MM.1S (cell line): ENCODE data around the gene MRPS23.

Source experiments
- DNase-seq: peaks from one replicate; pipeline ENCODE4 v3.0.0-alpha.2; 2015
- H2AFZ ChIP-seq: fragments of 300-600 bp; sonication (generic); 2 replicates; pipeline ENCODE4 v1.6.0; 2016; ENCODE audit warnings: antibody characterized with exemption, low read length
- H3F3A ChIP-seq: fragments of 300-600 bp; sonication (generic); 2 replicates; pipeline ENCODE4 v1.6.1; 2016; ENCODE audit warnings: mild to moderate bottlenecking, antibody characterized with exemption, low read length, moderate library complexity, mixed read lengths; ENCODE audit not compliant: insufficient read depth
- H3K27ac ChIP-seq: fragments of 300-600 bp; sonication (generic); 2 replicates; pipeline ENCODE4 v1.5.1; 2016; ENCODE audit warnings: mild to moderate bottlenecking, low read length
- H3K27me3 ChIP-seq: fragments of 300-600 bp; sonication (generic); replicated peaks from 2 replicates; pipeline ENCODE4 v1.6.0; 2016; ENCODE audit warnings: low read length; ENCODE audit not compliant: insufficient read depth
- H3K36me3 ChIP-seq: fragments of 300-600 bp; sonication (generic); replicated peaks from 2 replicates; pipeline ENCODE4 v1.6.1; 2016; ENCODE audit warnings: mild to moderate bottlenecking, low read length, mixed read lengths; ENCODE audit not compliant: insufficient read depth
- H3K4me1 ChIP-seq: fragments of 300-600 bp; sonication (generic); 2 replicates; pipeline ENCODE4 v1.6.1; 2016; ENCODE audit warnings: low read length, mixed read lengths
- H3K4me2 ChIP-seq: fragments of 300-600 bp; sonication (generic); 2 replicates; pipeline ENCODE4 v1.6.0; 2016; ENCODE audit warnings: low read depth, low read length
- H3K4me3 ChIP-seq: fragments of 300-600 bp; sonication (generic); 2 replicates; pipeline ENCODE4 v1.5.1; 2016; ENCODE audit warnings: low read length, mixed read lengths
- H3K79me2 ChIP-seq: fragments of 300-600 bp; sonication (generic); 2 replicates; pipeline ENCODE4 v1.6.1; 2016; ENCODE audit warnings: mixed run types, low read length, mixed read lengths
- H3K9ac ChIP-seq: fragments of 300-600 bp; sonication (generic); 2 replicates; pipeline ENCODE4 v1.6.1; 2016; ENCODE audit warnings: low read length, mixed read lengths
- H3K9me2 ChIP-seq: fragments of 300-600 bp; sonication (generic); replicated peaks from 2 replicates; pipeline ENCODE4 v1.6.1; 2016; ENCODE audit warnings: mild to moderate bottlenecking, low read length, mixed read lengths; ENCODE audit not compliant: insufficient read depth
- H3K9me3 ChIP-seq: fragments of 300-600 bp; sonication (generic); replicated peaks from 2 replicates; pipeline ENCODE4 v1.6.1; 2016; ENCODE audit warnings: mild to moderate bottlenecking, low read length, mixed read lengths; ENCODE audit not compliant: insufficient read depth
- H4K20me1 ChIP-seq: fragments of 300-600 bp; sonication (generic); 2 replicates; pipeline ENCODE4 v1.6.1; 2016; ENCODE audit warnings: mild to moderate bottlenecking, low read length, moderate library complexity, mixed read lengths; ENCODE audit not compliant: insufficient read depth
- CTCF ChIP-seq: fragments of 300-600 bp; sonication (generic); IDR thresholded peaks from 2 replicates; pipeline ENCODE4 v1.5.1; 2016; ENCODE audit warnings: antibody characterized with exemption, low read length, mixed read lengths
- EZH2 ChIP-seq: fragments of 300-600 bp; sonication (generic); optimal IDR thresholded peaks from 2 replicates; pipeline ENCODE3; 2017; ENCODE audit warnings: low read depth, mild to moderate bottlenecking, antibody characterized with exemption, low read length, mixed read lengths
- EZH2phosphoT487 ChIP-seq: fragments of 300-600 bp; sonication (generic); IDR thresholded peaks from 2 replicates; pipeline ENCODE4 v1.6.1; 2018; ENCODE audit warnings: antibody characterized with exemption, low read length

The MRPS23 gene

DNA sequence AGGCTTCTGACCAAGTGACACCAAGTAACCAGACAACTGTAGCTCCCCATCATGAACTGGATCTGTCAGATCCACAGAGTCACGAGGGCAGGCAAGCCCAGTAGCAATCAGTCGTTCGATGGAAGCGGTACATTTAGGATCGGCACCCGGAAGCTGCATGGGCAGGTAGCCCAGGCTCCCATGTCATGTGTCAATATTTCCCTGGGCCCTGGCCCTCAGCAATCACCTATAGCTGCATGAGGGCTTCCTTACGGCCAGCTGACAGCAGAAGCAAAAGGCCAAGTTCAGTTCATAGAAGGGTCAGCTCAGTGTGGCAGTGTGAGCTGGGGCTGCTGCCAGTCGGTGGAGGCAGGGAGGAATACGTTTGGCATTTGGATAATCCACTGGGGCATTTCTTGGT lies 31.8 kb downstream of the MRPS23 start:
- Histone ChIP-seq H3K27me3 (no peaks in the 10 kb centered on the region), H3K9me3 (no peaks in the 10 kb centered on the region), H3K4me2 (no peak overlapping the region), H3K4me3 (no peak overlapping the region), H4K20me1 (no peaks in the 10 kb centered on the region), H3K4me1 (no peaks in the 10 kb centered on the region), H3K79me2 (no peaks in the 10 kb centered on the region), H3K27ac (no peak overlapping the region), H3F3A (no peaks in the 10 kb centered on the region), H3K9me2 (no peaks in the 10 kb centered on the region), H3K36me3 (no peaks in the 10 kb centered on the region), H3K9ac (no peak overlapping the region), H2AFZ (no peak overlapping the region)
- no peak for TF ChIP-seq EZH2
- no peak for TF ChIP-seq EZH2phosphoT487
- no peak for TF ChIP-seq CTCF
- DNase-seq = no peak

DNA sequence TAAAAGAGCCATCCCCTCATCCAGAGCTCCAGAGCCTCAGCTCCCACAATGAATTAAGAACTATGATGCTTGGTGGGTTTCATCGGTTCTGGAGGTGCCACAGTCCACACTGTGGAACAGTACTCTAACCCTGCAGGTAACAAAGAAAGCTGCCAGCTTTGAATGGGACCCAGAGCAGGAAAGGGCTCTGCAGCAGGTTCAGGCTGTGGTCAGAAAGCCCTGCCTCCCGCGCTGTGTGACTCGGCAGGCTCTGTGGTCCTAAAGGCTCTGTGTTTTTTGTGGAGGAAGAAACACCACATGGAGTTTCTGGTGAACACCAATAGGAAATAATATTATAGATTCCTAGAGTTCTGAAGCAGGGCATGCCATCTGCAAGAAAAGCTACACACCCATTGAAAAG lies 32.5 kb downstream of the MRPS23 start:
- Histone ChIP-seq H4K20me1 (no peaks in the 10 kb centered on the region), H3K4me1 (no peaks in the 10 kb centered on the region), H3K4me3 (no peak overlapping the region), H3K27me3 (no peaks in the 10 kb centered on the region), H3K36me3 (no peaks in the 10 kb centered on the region), H3K4me2 (no peak overlapping the region), H3K79me2 (no peaks in the 10 kb centered on the region), H3K9ac (no peak overlapping the region), H3F3A (no peaks in the 10 kb centered on the region), H3K9me2 (no peaks in the 10 kb centered on the region), H2AFZ (no peak overlapping the region), H3K9me3 (no peaks in the 10 kb centered on the region), H3K27ac (no peak overlapping the region)
- TF ChIP-seq EZH2 (no peak), EZH2phosphoT487 (no peak), CTCF (no peak)
- no peak for DNase-seq

DNA sequence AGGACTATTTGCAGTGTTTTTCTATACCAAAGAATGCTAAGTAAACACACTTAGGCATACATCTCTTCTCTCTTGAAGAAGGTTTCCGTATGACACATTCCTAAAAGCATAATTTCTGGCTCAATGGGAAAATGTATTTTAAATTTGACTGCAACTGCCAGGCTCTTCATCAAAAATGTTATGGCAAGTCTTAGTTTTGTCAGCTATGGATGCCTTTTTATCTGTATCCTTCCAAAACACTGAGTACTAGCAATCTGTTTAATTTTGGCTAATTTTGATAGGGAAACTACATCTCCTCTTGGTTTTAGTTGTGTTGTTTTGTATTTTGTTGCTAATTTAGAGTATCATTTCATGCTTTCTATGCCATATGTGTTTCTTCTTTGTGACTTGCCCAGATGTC lies 35.4 kb downstream of the MRPS23 start:
- no peaks in the 10 kb centered on the region for H3K4me1 ChIP-seq
- H3K79me2 ChIP-seq = no peaks in the 10 kb centered on the region
- DNase-seq = no peak
- H3K36me3 ChIP-seq = no peaks in the 10 kb centered on the region
- no peaks in the 10 kb centered on the region for H3K9me2 ChIP-seq
- H3K4me3 ChIP-seq = no peak overlapping the region
- no peaks in the 10 kb centered on the region for H3F3A ChIP-seq
- H3K27ac ChIP-seq = no peak overlapping the region
- H3K4me2 ChIP-seq = no peak overlapping the region
- no peaks in the 10 kb centered on the region for H3K27me3 ChIP-seq
- no peaks in the 10 kb centered on the region for H3K9me3 ChIP-seq
- H4K20me1 ChIP-seq = no peaks in the 10 kb centered on the region
- H3K9ac ChIP-seq = no peak overlapping the region
- no peak overlapping the region for H2AFZ ChIP-seq
- TF ChIP-seq CTCF (no peak), EZH2phosphoT487 (no peak), EZH2 (no peak)
